GM10248 (cell line): ENCODE data around the gene DHX16.
"Not testable (repeated sequence)": the region's sequence is repeated elsewhere in the genome, so short reads cannot be mapped to it uniquely, and the experiment has no call there.

Experiments
- CTCF ChIA-PET: fragments of 300-600 bp; sonication (Branson Sonifier 250); formaldehyde crosslinking; extraction: SDS; loops from one replicate; lab custom pipeline; 2021; ENCODE audit warnings: antibody characterized with exemption; lab: Yijun Ruan, JAX
- POLR2A ChIA-PET: fragments of 350-650 bp; sonication (Branson Sonifier 250); formaldehyde crosslinking; extraction: SDS; loops from one replicate; lab custom pipeline; 2020; ENCODE audit warnings: antibody characterized with exemption; lab: Yijun Ruan, JAX
- DNase-seq: peaks from one replicate; pipeline ENCODE4 v3.0.0; 2012; ENCODE audit errors: extremely low spot score
- TF ChIP-seq, protein P1 (sequence below): IDR thresholded peaks from 2 replicates; pipeline ENCODE4 v1.5.1; 2012; ENCODE audit warnings: mild to moderate bottlenecking, low read depth; ENCODE audit errors: extremely low read depth, missing control alignments, control extremely low read depth

DHX16 gene

DNA sequence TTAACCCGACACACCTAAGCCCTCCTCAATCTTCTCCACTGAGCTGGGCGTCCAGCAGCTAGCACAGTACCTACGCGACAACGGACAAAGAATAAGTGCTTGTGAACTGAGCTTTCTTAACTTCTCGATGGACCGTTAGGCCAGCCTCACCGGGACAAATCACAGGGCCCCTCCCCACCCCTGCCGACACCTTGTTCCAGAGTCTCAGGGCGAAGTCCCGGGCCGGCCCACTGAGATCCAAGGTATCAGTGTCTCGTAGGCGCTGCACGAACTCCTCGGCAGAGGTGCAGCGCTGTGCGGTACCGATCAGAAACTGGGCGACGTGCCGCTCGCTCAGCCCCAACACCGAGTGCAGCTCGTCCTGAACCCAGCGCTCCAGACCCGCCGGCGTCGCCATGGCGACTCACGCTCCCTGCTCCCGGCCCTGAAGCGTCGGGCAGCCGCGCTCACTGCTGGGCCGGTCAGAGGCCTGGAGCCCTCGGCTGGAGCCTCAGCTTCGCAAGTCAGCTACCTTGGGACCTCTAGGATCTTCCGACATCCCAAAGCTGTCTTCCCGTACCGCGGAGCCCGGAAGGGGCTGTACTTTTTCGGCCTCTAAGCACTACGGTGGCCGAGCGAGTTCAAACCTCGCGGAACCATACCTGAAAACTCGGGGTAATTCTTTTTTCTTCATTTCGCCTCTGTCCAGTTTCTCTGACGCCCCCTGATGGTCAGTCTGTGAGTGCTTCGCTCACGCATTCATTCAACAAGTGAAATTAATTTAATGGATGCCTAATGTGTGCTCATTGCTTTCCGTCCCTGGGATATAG lies at the start of gene DHX16:
DHX16 (minus strand) TSS at position 562 of the 809 bp plus-strand sequence; CDS start at position 397, 165 bp downstream.
- peak; percentile 92 for DNase-seq
- ChIA-PET CTCF (interaction anchor here (0.6 to 18.8 kb wide), 37 partner anchors 9 to 363 kb away, joined by 3 to 776 read pairs (median 5); partner anchors contain the start of genes MDC1, MRPS18B, PRR3 and TUBB), POLR2A (interaction anchor here (0.7 to 1.5 kb wide), 4 partner anchors 44 to 59 kb away, joined by 3 to 4 read pairs (median 3); partner anchors contain the start of gene MDC1)
- TF ChIP-seq, protein P1, sequence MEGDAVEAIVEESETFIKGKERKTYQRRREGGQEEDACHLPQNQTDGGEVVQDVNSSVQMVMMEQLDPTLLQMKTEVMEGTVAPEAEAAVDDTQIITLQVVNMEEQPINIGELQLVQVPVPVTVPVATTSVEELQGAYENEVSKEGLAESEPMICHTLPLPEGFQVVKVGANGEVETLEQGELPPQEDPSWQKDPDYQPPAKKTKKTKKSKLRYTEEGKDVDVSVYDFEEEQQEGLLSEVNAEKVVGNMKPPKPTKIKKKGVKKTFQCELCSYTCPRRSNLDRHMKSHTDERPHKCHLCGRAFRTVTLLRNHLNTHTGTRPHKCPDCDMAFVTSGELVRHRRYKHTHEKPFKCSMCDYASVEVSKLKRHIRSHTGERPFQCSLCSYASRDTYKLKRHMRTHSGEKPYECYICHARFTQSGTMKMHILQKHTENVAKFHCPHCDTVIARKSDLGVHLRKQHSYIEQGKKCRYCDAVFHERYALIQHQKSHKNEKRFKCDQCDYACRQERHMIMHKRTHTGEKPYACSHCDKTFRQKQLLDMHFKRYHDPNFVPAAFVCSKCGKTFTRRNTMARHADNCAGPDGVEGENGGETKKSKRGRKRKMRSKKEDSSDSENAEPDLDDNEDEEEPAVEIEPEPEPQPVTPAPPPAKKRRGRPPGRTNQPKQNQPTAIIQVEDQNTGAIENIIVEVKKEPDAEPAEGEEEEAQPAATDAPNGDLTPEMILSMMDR: peak; percentile 91

DNA sequence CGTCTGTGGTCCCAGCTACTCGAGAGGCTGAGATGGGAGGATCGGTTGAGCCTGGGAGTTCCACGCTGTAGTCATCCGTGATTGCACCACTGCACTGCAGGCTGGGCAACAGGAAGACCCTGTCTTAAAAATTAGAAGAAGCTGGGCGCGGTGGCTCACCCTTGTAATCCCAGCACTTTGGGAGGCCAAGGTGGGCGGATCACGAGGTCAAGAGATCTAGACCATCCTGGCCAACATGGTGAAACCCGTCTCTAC lies 49.1 kb upstream of the DHX16 start:
- not testable (repeated sequence) for DNase-seq
- ChIA-PET CTCF (interaction anchor here (0.9 to 30.8 kb wide), 39 partner anchors 10 to 365 kb away, joined by 3 to 776 read pairs (median 6); partner anchors contain the start of genes ATAT1, DHX16, FLOT1 and MRPS18B), POLR2A (interaction anchor here (0.6 to 3.8 kb wide), 3 partner anchors 43 to 340 kb away, joined by 5 to 22 read pairs (median 5); no protein-coding TSS in a partner anchor)

DNA sequence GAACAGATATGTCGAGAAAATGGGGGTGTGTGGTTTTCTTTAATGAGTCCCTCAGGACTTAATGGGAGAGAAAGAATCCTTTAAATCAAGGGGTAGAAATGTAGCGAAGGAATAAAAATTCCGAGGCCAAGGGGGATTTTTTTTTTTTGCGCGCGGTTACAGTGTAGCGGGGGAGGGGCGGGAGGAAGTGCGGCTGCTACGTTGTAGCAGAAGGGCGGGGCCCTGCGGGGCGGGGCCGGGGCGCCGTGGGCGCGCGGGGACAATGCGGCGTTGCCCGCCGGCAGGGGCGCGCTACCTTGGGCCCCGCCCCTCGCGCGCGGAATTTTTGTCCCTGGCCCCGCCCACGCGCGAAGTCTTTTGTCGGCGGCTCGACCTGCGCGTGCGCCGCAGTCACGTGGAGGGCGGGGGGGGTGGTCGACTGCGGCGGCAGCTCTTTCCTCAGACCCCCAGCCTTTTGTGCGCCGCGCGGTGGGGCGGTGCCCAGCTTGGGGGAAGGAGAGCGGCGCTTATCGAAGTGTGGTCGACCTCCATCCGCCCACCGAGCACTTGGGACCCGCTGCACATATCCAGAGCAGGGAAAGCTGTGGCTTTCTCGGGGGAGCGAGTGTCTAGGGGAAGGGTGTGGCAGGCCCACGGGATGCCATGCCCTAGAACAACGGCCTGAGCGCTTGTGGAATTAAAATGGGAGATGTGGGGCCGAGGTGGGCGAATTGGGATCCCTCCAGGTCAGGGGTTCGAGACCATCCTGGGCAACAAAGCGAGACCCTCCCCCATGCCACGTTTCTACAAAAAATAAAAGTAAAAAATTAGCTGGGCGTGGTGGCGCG lies 48.6 kb upstream of the DHX16 start:
- ChIA-PET CTCF (interaction anchor here (1.0 to 30.8 kb wide), 29 partner anchors 10 to 241 kb away, joined by 3 to 776 read pairs (median 6); partner anchors contain the start of genes DHX16, FLOT1, MRPS18B and NRM), POLR2A (interaction anchor here (0.6 to 3.8 kb wide), 4 partner anchors 37 to 341 kb away, joined by 3 to 22 read pairs (median 5); no protein-coding TSS in a partner anchor)
- DNase-seq: peak; percentile 90
- TF ChIP-seq, protein P1: peak; percentile 38

DNA sequence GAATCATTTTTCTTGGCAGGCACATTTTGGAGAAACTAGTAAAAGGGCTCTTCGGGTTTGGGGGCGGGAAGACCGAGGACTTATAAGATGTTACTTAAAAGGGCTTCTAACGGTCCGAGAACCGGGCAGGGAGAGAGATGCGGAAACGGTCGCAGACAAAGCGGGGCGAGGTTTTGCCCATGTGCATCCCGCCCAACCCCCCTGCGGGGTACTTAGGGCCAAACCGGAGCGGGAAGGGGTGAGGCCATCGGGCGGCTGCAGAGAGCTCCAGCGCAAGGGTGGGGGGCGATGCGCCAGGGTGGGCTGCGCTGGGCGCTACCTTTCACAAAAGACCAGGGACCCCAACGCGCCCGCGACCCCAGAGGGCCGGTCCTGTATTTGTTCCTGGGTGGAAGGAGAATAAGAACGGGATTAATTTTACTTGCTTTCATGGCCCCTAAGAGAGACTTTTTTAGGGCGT lies 48.0 kb upstream of the DHX16 start:
- peak; percentile 40 for DNase-seq
- ChIA-PET CTCF (interaction anchor here (0.8 to 30.8 kb wide), 13 partner anchors 8 to 239 kb away, joined by 3 to 776 read pairs (median 6); partner anchors contain the start of genes DHX16, FLOT1 and NRM), POLR2A (interaction anchor here (0.6 to 3.8 kb wide), 4 partner anchors 36 to 248 kb away, joined by 3 to 22 read pairs (median 4); no protein-coding TSS in a partner anchor)
- TF ChIP-seq, protein P1: no peak

DNA sequence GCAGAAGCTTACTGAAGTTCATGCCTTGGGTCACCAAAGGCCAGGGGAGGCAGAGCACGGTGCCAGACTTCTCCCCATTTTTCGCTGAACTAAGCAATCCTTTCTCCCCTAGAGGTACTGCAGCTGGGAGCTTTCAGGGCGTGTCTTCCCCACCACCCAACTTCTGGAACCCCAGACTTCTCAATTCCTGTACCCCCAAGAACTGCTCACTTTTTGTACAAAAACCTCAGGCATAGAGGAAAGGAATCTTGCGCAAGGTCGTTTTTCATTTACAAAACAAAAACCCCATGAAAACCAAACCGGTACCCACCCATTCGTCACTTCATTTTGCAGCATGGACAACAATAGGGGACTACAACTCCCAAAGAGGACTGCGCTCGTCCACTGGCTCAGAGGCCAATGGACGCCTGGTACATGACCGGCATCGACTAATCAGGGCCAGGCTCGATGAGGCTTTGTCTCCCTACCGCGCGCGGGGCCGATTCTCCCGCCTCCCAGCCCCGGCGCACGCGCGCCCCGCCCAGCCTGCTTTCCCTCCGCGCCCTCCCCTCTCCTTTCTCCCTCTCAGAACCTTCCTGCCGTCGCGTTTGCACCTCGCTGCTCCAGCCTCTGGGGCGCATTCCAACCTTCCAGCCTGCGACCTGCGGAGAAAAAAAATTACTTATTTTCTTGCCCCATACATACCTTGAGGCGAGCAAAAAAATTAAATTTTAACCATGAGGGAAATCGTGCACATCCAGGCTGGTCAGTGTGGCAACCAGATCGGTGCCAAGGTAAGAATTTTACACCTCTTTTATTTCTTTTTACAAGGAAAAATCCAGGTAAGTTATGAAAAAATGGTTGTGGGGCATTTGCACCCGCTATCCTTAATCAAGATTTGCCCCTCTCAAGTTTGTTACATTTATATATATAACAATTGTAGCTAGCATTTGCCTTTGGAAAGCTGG lies 47.3 kb upstream of the DHX16 start, which contains the start of gene TUBB:
TUBB (plus strand) TSS at position 562 of the 947 bp plus-strand sequence; CDS start at position 717, 155 bp downstream.
- CTCF ChIA-PET: interaction anchor here (0.8 to 30.8 kb wide), 10 partner anchors 8 to 175 kb away, joined by 3 to 776 read pairs (median 6); partner anchors contain the start of genes DHX16 and NRM
- peak; percentile 87 for DNase-seq
- POLR2A ChIA-PET: interaction anchor here (0.6 to 1.0 kb wide), 3 partner anchors 35 to 249 kb away, joined by 3 read pairs; no protein-coding TSS in a partner anchor
- TF ChIP-seq, protein P1: no peak

DNA sequence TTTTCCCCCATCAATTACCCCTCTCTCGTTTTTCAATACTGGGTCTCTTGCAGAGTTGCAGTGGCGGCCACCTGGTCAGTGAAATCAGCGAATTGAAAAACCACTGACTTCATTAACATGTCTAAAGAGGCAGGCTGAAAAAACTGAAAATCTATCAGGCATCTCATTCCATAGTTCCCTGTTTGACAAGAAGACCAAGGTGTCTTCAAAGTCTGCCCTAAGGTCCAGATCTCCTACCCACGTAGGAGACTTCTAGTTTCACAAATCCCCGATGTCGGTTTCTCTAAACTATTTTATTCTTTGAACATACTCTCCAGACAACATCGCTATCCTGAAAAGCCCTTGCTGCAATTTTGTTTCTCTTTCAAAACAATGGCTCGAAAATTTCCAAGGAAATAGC lies 46.5 kb upstream of the DHX16 start:
- ChIA-PET POLR2A (interaction anchor here (0.7 kb wide), 1 partner anchor 105 kb away, joined by 3 read pairs; no protein-coding TSS in a partner anchor), CTCF (interaction anchor here (1.0 to 30.8 kb wide), 6 partner anchors 10 to 42 kb away, joined by 3 to 776 read pairs (median 6); partner anchors contain the start of gene DHX16)
- TF ChIP-seq, protein P1: no peak
- DNase-seq: no peak

DNA sequence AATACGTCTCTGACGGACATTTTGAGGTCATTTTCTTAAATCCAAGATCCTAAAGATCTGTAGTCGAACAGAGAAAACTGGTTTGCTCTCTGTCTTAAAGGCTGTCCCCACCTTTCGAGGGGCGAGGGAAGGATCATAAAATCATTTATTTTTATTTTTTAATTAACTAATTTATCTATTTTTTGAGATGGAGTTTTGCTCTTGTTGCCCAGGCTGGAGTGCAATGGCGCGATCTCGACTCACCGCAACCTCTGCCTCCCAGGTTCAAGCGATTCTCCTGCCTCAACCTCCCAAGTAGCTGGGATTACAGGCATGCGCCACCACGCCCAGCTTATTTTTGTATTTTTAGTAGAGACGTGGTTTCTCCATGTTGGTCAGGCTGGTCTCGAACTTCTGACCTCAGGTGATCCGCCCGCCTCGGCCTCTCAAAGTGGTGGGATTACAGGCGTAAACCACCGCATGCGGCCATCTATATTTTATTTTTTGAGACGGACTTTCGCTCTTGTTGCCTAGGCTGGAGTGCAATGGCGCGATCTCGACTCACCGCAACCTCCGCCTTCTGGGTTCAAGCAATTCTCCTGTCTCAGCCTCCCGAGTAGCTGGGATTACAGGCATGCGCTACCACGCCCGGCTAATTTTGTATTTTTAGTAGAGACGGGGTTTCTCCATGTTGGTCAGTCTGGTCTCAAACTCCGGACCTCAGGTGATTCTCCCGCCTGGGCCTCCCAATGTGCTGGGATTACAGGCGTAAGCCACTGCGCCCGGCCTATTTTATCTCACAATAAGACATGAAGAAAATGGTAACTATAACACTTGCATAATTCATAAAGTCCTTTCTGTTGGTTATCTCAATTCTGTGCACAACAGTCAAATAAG lies 45.3 kb upstream of the DHX16 start:
- CTCF ChIA-PET: interaction anchor here (1.2 to 30.8 kb wide), 9 partner anchors 11 to 41 kb away, joined by 3 to 776 read pairs (median 7); partner anchors contain the start of genes DHX16 and NRM
- POLR2A ChIA-PET: interaction anchor here (0.9 to 1.3 kb wide), 9 partner anchors 13 to 105 kb away, joined by 3 to 17 read pairs (median 8); partner anchors contain the start of gene NRM
- DNase-seq: not testable (repeated sequence)
